Thoracic aorta (tissue), 2 donors: Measurements from ENCODE around the gene BICRAL. TPM values are rescaled to one million over a fixed set of nuclear protein-coding genes. Genes with fewer than 3 reads are reported as not detected.
"Not testable (repeated sequence)": the region's sequence is repeated elsewhere in the genome, so short reads cannot be mapped to it uniquely, and the experiment has no call there.

Source experiments
- ATAC-seq: fragments of 150-250 bp; one replicate; pipeline ENCODE4 v1.8.0; 2017; ENCODE audit warnings: low read depth; ENCODE audit not compliant: insufficient number of reproducible peaks, low FRiP score
- DNase-seq: peaks from one replicate; pipeline ENCODE4 v3.0.0-alpha.2; 2020; ENCODE audit warnings: low spot score
- H3K27ac ChIP-seq, 2 donors: fragments of 200-600 bp; sonication (generic); 1 replicate in 1 of 2; 2 replicates in 1 of 2; pipeline ENCODE4 v1.5.1; 2016; ENCODE audit warnings: mild to moderate bottlenecking in 2 of 2, moderate library complexity in 2 of 2
- H3K27me3 ChIP-seq: fragments of 200-600 bp; sonication (generic); replicated peaks from 2 replicates; pipeline ENCODE4 v1.6.0; 2016; ENCODE audit warnings: mild to moderate bottlenecking; ENCODE audit not compliant: insufficient read depth
- H3K36me3 ChIP-seq: fragments of 200-600 bp; sonication (generic); one replicate; pipeline ENCODE4 v1.5.1; 2016
- H3K4me1 ChIP-seq, 2 donors: fragments of 200-600 bp; sonication (generic); 1 replicate in 1 of 2; 2 replicates in 1 of 2; pipeline versions ENCODE4 v1.5.1 to v1.6.0; 2016; ENCODE audit warnings: low read depth in 2 of 2, mild to moderate bottlenecking in 1 of 2; ENCODE audit not compliant: control insufficient read depth in 1 of 2
- H3K4me3 ChIP-seq: fragments of 200-600 bp; sonication (generic); 2 replicates; pipeline ENCODE4 v1.5.1; 2016; ENCODE audit warnings: mild to moderate bottlenecking
- H3K9me3 ChIP-seq: fragments of 200-600 bp; sonication (generic); 2 replicates; pipeline ENCODE4 v1.5.1; 2016
- total RNA-seq, 2 donors: library from RNA; depleted of rRNA; stranded (reverse); fragments of >200 nt; gene quantifications; one replicate each; pipeline versions ENCODE4 v1.1.0 to v1.2.3, GENCODE V29; 2016
- TF ChIP-seq, protein P1 (sequence below): fragments of 200-600 bp; sonication (generic); IDR thresholded peaks from one replicate; pipeline ENCODE4 v1.5.1; 2019; ENCODE audit warnings: antibody characterized with exemption

Gene BICRAL
- total RNA-seq, 2 donors from 2014 or later: 16.5 to 18.8 TPM

GRCh38 chr6:42885702-42886101, 103.8 kb downstream of the BICRAL start:
- DNase-seq: no peak
- peaks cover 11 to 20% of the 10 kb centered on the region in 2 donors for H3K4me1 ChIP-seq
- H3K9me3 ChIP-seq: no peaks in the 10 kb centered on the region
- no peak overlapping the region for H3K27ac ChIP-seq
- no peaks in the 10 kb centered on the region for H3K27me3 ChIP-seq
- TF ChIP-seq, protein P1, sequence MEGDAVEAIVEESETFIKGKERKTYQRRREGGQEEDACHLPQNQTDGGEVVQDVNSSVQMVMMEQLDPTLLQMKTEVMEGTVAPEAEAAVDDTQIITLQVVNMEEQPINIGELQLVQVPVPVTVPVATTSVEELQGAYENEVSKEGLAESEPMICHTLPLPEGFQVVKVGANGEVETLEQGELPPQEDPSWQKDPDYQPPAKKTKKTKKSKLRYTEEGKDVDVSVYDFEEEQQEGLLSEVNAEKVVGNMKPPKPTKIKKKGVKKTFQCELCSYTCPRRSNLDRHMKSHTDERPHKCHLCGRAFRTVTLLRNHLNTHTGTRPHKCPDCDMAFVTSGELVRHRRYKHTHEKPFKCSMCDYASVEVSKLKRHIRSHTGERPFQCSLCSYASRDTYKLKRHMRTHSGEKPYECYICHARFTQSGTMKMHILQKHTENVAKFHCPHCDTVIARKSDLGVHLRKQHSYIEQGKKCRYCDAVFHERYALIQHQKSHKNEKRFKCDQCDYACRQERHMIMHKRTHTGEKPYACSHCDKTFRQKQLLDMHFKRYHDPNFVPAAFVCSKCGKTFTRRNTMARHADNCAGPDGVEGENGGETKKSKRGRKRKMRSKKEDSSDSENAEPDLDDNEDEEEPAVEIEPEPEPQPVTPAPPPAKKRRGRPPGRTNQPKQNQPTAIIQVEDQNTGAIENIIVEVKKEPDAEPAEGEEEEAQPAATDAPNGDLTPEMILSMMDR: no peak
- H3K4me3 ChIP-seq: no peak overlapping the region
- H3K36me3 ChIP-seq: peaks cover 37% of the 10 kb centered on the region
- ATAC-seq: no peak

- not testable (repeated sequence) for H3K9me3 ChIP-seq, H3K4me3 ChIP-seq, ATAC-seq, H3K27ac ChIP-seq, H3K27me3 ChIP-seq, DNase-seq
- peaks cover 36% of the 10 kb centered on the region for H3K36me3 ChIP-seq
- H3K4me1 ChIP-seq: peaks cover 10 to 17% of the 10 kb centered on the region in 2 donors
Observed at GRCh38 chr6:42888201-42888600, 106.3 kb downstream of the BICRAL start.

DNA sequence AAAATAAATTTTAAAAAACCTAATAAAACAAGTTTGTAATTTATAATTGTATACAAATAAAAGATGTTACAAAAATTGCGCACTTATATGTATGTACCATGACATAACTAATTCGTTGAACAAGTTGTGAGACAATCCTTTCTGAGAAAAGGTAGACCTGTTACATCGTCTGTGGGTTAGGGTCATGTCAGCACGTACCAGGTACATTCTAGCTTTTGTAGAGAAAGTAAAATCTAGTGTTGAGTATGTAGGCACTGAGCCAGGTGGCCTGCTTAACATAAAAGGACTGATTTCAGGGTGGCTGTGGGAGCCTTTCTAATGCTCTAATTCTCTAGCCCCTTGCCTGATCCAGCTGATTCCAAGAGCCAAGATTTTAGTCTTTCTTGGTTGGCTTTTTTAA, 108.0 kb downstream of the BICRAL start:
- H3K27ac ChIP-seq: peak overlapping the region; percentile 85 to 92
- H3K27me3 ChIP-seq: no peaks in the 10 kb centered on the region
- TF ChIP-seq, protein P1: no peak
- H3K4me3 ChIP-seq: peak overlapping the region; percentile 81
- ATAC-seq (no peak), DNase-seq (no peak)
- H3K36me3 ChIP-seq: peaks cover 21% of the 10 kb centered on the region
- H3K9me3 ChIP-seq: no peaks in the 10 kb centered on the region
- H3K4me1 ChIP-seq: peaks cover 10 to 17% of the 10 kb centered on the region in 2 donors

DNA sequence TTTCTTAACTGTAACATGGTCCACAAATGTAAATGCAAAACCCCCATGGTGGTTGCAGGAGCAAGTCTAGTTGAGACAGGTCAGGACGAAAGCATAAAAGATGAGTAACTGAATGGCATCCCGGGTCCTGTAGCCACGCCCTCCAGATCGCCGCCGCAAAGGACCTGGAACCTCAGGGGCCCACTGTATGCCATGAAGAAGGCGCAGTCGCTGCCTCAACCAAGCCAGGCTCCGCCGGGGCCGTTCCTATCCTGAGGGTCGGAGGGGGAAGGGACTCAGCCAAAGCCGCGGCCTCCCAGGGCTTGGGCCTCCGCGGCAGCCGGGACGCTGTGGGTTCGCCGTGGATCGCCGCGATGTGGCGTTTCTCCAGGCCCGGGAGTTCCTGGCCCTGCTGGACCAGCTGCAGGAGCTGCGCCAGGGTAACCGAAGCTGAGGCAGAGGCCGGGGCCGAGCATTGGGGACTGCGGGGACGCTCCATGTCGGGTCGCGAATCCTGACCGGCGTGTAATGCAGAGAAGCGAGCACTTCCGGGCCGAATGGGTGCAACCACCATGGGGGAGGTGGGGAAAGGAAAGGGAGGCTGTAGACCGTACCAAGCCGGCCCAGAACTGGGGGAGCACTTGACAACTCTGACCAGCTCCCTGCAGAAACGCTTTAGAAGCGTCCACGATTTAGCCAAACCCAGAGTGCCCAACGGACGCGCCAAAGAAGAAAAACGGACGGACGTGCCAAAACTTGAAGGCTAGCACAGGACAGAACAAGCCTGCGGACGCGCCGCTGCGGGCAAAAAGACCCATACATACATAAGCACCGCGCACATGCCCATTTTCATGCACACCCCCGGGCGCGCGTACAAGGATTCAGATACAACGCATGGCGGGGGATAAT, 108.7 kb downstream of the BICRAL start:
- no peaks in the 10 kb centered on the region for H3K9me3 ChIP-seq
- TF ChIP-seq, protein P1: no peak
- no peaks in the 10 kb centered on the region for H3K27me3 ChIP-seq
- H3K4me3 ChIP-seq: peak overlapping the region; percentile 81
- ATAC-seq (peak; percentile 98), DNase-seq (peak; percentile 71)
- H3K27ac ChIP-seq: peak overlapping the region; percentile 85 to 92
- peaks cover 14% of the 10 kb centered on the region for H3K36me3 ChIP-seq
- H3K4me1 ChIP-seq: peaks cover 10 to 17% of the 10 kb centered on the region in 2 donors

DNA sequence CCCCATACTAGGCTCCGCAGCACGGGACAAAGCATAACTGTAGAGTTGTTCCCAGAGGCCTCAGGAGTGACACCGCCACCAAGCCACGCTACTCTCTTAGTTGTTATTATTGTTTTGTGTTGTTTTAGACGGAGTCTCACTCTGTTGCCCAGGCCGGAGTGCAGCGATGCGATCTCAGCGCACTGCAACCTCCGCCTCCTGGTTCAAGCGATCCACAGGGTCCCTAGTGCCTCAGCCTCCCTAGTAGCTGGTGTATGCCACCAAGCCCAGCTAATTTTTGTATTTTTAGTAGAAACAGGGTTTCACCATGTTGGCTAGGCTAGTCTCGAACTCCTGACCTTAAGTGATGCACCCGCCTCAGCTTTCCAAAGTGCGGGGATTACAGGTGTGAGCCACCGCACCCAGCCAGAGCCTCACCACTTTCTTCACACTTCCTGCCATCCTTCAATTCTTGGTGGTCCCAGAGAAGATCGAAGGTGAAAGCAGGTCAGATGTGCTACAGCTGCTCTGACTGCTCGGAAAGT, 109.4 kb downstream of the BICRAL start:
- Histone ChIP-seq H3K36me3 (peaks cover 7% of the 10 kb centered on the region), H3K27me3 (no peaks in the 10 kb centered on the region), H3K27ac (peak overlapping the region; percentile 47 to 85), H3K9me3 (no peaks in the 10 kb centered on the region), H3K4me1 (peaks cover 10 to 17% of the 10 kb centered on the region in 2 donors), H3K4me3 (peak overlapping the region; percentile 81)
- TF ChIP-seq, protein P1: no peak
- ATAC-seq: no peak
- DNase-seq: no peak

DNA sequence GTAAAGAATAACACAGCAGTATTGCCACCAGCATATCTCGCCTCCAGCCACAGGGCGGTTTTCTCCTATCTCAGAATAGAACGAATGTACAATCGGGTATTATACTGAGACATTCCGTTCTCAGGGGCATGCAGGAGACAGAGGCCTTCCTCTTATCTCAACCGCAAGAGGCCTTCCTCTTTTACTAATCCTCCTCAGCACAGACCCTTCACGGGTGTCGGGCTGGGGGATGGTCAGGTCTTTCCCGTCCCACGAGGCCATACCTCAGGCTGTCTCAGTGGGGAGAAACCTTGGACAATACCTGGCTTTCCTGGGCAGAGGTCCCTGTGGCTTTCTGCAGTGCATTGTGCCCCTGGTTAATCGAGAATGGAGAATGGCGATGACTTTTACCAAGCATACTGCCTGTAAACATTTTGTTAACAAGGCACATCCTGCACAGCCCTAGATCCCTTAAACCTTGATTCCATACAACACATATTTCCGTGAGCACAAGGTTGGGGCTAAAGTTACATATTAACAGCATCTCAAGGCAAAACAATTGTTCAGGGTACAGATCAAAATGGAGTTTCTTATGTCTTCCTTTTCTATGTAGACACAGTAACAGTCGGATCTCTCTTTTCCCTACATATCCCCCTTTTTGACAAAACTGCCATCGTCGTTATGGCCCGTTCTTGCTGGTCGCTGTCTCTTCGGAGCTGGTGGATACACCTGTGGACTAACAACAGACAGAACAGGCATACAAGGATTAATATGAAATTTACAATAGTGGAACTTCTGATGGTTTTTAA, 112.4 kb downstream of the BICRAL start:
- not testable (repeated sequence) for H3K27me3 ChIP-seq, H3K4me3 ChIP-seq, H3K9me3 ChIP-seq, H3K36me3 ChIP-seq, DNase-seq, ATAC-seq, H3K27ac ChIP-seq
- H3K4me1 ChIP-seq: peaks cover 12 to 22% of the 10 kb centered on the region in 2 donors
